ENCODE results near the gene CCNE1. TPM values are rescaled to one million over a fixed set of nuclear protein-coding genes. Genes with fewer than 3 reads are reported as not detected.
A peak's percentile ranks its signal among the peaks of the same experiment; 100 is the strongest.

Gene CCNE1
- total RNA-seq, 1 experiment from 2014 or later = 33.2 TPM

DNA sequence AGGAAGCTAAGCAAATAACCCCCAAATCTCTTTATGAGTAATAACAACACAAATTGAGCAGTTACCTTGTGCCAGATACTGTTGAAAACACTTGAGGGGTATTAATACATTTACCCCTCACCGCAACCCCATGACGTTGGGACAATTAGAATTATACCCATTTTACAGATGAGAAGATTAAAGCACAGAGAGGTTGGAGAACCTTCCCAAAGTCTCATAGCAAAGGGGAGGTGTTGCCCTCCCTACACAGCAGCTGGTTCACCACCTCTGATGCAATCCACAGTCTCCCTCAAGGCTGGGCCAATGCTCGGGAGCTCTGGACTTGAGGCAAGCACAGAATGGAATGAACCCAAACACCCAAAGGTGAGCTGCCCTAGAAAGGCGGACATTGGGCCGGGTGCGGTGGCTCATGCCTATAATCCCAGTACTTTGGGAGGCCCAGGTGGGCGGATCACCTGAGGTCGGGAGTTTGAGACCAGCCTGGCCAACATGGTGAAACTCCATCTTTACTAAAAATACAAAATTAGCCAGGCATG lies 3.9 kb upstream of the CCNE1 start:
- no TSS peak for BruUV-seq (replicated peaks)
- no peak for DNase-seq
- peaks cover 5% of the 10 kb centered on the region for H3K4me1 Mint-ChIP-seq (ENCODE audit: low read depth, unreplicated experiment)
- H3K4me3 Mint-ChIP-seq (ENCODE audit: unreplicated experiment) = no peak overlapping the region
- ChIA-PET CTCF (no interaction called here), POLR2A (no interaction called here)
- no peak overlapping the region for H3K27ac Mint-ChIP-seq (ENCODE audit: unreplicated experiment)
- no peaks in the 10 kb centered on the region for H3K9me3 Mint-ChIP-seq (ENCODE audit: unreplicated experiment)
- TF ChIP-seq, protein P1, sequence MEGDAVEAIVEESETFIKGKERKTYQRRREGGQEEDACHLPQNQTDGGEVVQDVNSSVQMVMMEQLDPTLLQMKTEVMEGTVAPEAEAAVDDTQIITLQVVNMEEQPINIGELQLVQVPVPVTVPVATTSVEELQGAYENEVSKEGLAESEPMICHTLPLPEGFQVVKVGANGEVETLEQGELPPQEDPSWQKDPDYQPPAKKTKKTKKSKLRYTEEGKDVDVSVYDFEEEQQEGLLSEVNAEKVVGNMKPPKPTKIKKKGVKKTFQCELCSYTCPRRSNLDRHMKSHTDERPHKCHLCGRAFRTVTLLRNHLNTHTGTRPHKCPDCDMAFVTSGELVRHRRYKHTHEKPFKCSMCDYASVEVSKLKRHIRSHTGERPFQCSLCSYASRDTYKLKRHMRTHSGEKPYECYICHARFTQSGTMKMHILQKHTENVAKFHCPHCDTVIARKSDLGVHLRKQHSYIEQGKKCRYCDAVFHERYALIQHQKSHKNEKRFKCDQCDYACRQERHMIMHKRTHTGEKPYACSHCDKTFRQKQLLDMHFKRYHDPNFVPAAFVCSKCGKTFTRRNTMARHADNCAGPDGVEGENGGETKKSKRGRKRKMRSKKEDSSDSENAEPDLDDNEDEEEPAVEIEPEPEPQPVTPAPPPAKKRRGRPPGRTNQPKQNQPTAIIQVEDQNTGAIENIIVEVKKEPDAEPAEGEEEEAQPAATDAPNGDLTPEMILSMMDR (IDR thresholded peaks at IDR 0.05; ENCODE audit: insufficient read depth in 1 of 2, low read depth in 1 of 2, low read length in 1 of 2, severe bottlenecking in 1 of 2, unreplicated experiment in 1 of 2) = no peak
- no peaks in the 10 kb centered on the region for H3K36me3 Mint-ChIP-seq (ENCODE audit: insufficient read depth, unreplicated experiment)
- Histone ChIP-seq H3K4me1 (peaks cover 9% of the 10 kb centered on the region), H3K9me3 (no peaks in the 10 kb centered on the region), H3K4me3 (ENCODE audit: low read depth, low read length) (no peak overlapping the region), H3K27me3 (replicated peaks; ENCODE audit: control insufficient read depth, insufficient read depth, low read length) (no peaks in the 10 kb centered on the region), H3K36me3 (ENCODE audit: control insufficient read depth, insufficient read depth, low read length) (no peaks in the 10 kb centered on the region)
- intact Hi-C loops (cut with micrococcal nuclease; ENCODE audit: unreplicated experiment) = no loop called here
- H3K27me3 Mint-ChIP-seq (ENCODE audit: insufficient read depth, unreplicated experiment) = no peaks in the 10 kb centered on the region

DNA sequence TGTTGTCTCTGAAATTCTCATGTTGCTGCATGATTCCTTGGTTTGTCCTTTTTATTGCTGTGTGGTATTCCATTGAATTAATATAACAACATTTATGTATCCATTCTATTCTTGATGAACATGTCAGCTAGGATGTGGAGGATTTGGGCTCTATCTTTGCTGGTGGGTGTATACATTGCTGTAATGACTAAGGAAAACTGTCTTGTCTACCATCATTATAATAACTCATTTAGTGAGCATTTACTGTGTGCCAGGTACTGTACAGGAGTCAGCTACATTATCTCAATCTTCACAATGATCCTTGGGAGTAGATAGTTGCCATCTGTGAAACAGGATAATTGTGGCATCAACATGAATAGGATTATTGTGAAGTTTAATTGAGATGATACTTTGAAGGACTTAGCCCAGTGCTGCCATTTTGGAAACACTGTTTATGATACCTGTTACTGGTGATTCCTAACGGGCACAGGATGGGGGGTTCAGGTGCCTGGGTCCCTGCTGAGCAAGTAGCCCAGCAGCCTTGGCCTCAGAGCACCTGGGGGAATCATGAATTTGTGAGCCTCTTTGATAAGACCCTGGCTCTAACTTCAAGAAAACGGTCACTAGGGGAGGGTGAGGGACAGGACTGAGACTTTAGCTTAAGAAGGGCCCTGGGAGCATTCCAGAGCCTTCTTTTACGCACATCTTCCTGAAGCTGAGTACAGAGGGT lies 1.8 kb upstream of the CCNE1 start:
- peaks cover 9% of the 10 kb centered on the region for H3K4me1 ChIP-seq
- POLR2A ChIA-PET = no interaction called here
- H3K4me3 Mint-ChIP-seq (ENCODE audit: unreplicated experiment) = peak overlapping the region; percentile 75
- no peaks in the 10 kb centered on the region for H3K9me3 Mint-ChIP-seq (ENCODE audit: unreplicated experiment)
- no peaks in the 10 kb centered on the region for H3K9me3 ChIP-seq
- H3K4me3 ChIP-seq (ENCODE audit: low read depth, low read length) = no peak overlapping the region
- no peaks in the 10 kb centered on the region for H3K27me3 ChIP-seq (replicated peaks; ENCODE audit: control insufficient read depth, insufficient read depth, low read length)
- peaks cover 5% of the 10 kb centered on the region for H3K4me1 Mint-ChIP-seq (ENCODE audit: low read depth, unreplicated experiment)
- no peak for DNase-seq
- H3K36me3 Mint-ChIP-seq (ENCODE audit: insufficient read depth, unreplicated experiment) = no peaks in the 10 kb centered on the region
- H3K36me3 ChIP-seq (ENCODE audit: control insufficient read depth, insufficient read depth, low read length) = no peaks in the 10 kb centered on the region
- TF ChIP-seq, protein P1 (IDR thresholded peaks at IDR 0.05; ENCODE audit: insufficient read depth in 1 of 2, low read depth in 1 of 2, low read length in 1 of 2, severe bottlenecking in 1 of 2, unreplicated experiment in 1 of 2) = no peak
- no TSS peak for BruUV-seq (replicated peaks)
- intact Hi-C loops (cut with micrococcal nuclease; ENCODE audit: unreplicated experiment) = loop anchor here (5.0 kb wide), 1 partner anchor 38 kb away; no protein-coding TSS in a partner anchor
- no peaks in the 10 kb centered on the region for H3K27me3 Mint-ChIP-seq (ENCODE audit: insufficient read depth, unreplicated experiment)
- peak overlapping the region; percentile 83 for H3K27ac Mint-ChIP-seq (ENCODE audit: unreplicated experiment)
- CTCF ChIA-PET = no interaction called here

DNA sequence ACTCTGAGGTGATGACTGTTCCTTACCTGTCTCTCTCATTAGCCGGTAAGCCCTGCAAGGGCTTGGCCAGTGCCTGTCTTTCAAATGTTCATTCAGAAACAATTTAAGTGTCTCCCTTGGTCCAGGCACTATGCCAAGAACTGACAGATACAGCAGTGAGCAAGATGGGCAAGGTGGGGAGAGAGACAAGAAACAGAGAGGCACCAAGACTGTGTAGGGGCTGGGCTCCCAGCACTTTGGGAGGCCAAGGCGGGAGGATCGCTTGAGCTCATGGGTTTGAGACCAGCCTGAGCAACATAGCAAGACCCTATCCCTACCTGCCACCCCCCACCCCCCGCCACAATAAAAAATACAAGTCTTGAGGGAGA lies 1.3 kb upstream of the CCNE1 start:
- Histone ChIP-seq H3K27me3 (replicated peaks; ENCODE audit: control insufficient read depth, insufficient read depth, low read length) (no peaks in the 10 kb centered on the region), H3K4me1 (peaks cover 9% of the 10 kb centered on the region), H3K9me3 (no peaks in the 10 kb centered on the region), H3K36me3 (ENCODE audit: control insufficient read depth, insufficient read depth, low read length) (no peaks in the 10 kb centered on the region), H3K4me3 (ENCODE audit: low read depth, low read length) (no peak overlapping the region; the same call in 1 of the 2 replicates)
- no peaks in the 10 kb centered on the region for H3K27me3 Mint-ChIP-seq (ENCODE audit: insufficient read depth, unreplicated experiment)
- H3K4me1 Mint-ChIP-seq (ENCODE audit: low read depth, unreplicated experiment) = peaks cover 5% of the 10 kb centered on the region
- ChIA-PET CTCF (interaction anchor here (0.6 kb wide), 1 partner anchor 108 kb away, joined by 3 read pairs; no protein-coding TSS in a partner anchor), POLR2A (no interaction called here)
- BruUV-seq (replicated peaks) = no TSS peak
- H3K4me3 Mint-ChIP-seq (ENCODE audit: unreplicated experiment) = peak overlapping the region; percentile 75
- peak overlapping the region; percentile 83 for H3K27ac Mint-ChIP-seq (ENCODE audit: unreplicated experiment)
- intact Hi-C loops (cut with micrococcal nuclease; ENCODE audit: unreplicated experiment) = loop anchor here (5.0 kb wide), 1 partner anchor 38 kb away; no protein-coding TSS in a partner anchor
- DNase-seq = no peak
- H3K36me3 Mint-ChIP-seq (ENCODE audit: insufficient read depth, unreplicated experiment) = no peaks in the 10 kb centered on the region
- H3K9me3 Mint-ChIP-seq (ENCODE audit: unreplicated experiment) = no peaks in the 10 kb centered on the region
- TF ChIP-seq, protein P1 (IDR thresholded peaks at IDR 0.05; ENCODE audit: insufficient read depth in 1 of 2, low read depth in 1 of 2, low read length in 1 of 2, severe bottlenecking in 1 of 2, unreplicated experiment in 1 of 2) = no peak
